Measurements from ENCODE around the gene ARAP2. TPM values are rescaled to one million over a fixed set of nuclear protein-coding genes. Genes with fewer than 3 reads are reported as not detected.

Gene ARAP2
- total and polyA plus RNA-seq, 9 donors: 0.76 to 77.3 (median 5.9) TPM

DNA sequence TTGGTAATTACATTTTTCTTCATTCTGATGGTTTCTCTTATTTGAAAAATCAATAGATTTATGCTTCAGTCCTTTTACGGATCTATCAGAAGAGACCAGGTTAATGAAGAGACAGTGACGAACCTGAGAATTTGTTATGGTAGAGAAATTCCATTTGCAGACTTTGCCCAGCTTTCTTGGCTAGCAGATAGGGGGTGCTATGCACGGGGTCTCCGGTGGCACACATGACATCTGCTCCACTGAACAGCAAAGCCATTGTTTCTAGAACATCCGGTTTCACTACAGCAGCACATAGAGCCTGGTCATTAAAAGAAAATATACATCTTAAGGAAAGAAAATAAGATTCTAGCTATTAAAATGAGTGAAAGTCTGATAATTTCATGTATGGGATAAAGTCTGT is 85.1 kb downstream of the ARAP2 start:
- no peaks in the 10 kb centered on the region for H3K4me1 ChIP-seq (ENCODE audit: insufficient read depth)
- H3K27ac ChIP-seq: no peak overlapping the region
- no peak overlapping the region for H3K4me3 ChIP-seq
- TF ChIP-seq EP300 (IDR thresholded peaks at IDR 0.05): no peak
- TF ChIP-seq, protein P1, sequence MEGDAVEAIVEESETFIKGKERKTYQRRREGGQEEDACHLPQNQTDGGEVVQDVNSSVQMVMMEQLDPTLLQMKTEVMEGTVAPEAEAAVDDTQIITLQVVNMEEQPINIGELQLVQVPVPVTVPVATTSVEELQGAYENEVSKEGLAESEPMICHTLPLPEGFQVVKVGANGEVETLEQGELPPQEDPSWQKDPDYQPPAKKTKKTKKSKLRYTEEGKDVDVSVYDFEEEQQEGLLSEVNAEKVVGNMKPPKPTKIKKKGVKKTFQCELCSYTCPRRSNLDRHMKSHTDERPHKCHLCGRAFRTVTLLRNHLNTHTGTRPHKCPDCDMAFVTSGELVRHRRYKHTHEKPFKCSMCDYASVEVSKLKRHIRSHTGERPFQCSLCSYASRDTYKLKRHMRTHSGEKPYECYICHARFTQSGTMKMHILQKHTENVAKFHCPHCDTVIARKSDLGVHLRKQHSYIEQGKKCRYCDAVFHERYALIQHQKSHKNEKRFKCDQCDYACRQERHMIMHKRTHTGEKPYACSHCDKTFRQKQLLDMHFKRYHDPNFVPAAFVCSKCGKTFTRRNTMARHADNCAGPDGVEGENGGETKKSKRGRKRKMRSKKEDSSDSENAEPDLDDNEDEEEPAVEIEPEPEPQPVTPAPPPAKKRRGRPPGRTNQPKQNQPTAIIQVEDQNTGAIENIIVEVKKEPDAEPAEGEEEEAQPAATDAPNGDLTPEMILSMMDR (IDR thresholded peaks at IDR 0.05): no peak
- no peak for TF ChIP-seq POLR2A (IDR thresholded peaks at IDR 0.05)
- no peaks in the 10 kb centered on the region for H3K27me3 ChIP-seq
- DNase-seq: no peak
- no peaks in the 10 kb centered on the region for H3K9me3 ChIP-seq
- intact Hi-C loops (cut with DNase I): no loop called here
- 81 to 86% (median 81%) methylated on average over 5 of the region's 5 CpGs for WGBS, 3 donors
- no peaks in the 10 kb centered on the region for H3K36me3 ChIP-seq

DNA sequence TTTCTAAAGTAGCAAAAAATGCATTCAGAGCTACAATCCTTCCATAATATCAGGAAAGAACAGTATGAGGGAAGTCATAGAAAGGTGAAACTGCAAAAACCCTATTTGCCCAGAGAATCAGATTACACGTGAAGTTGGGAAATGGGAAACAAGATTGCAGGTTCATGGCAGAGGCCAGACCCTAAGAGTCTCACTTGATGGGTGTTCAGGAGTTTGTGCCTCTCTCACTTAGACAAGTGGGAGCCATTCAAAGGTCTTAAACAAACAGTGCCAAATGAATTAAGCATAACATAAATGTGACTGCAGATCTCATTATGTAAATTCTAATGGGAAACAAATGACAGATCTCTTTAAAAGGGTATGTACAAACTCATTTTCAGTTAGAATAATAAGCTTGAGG is 91.6 kb downstream of the ARAP2 start:
- Histone ChIP-seq H3K9me3 (no peaks in the 10 kb centered on the region), H3K27ac (no peak overlapping the region), H3K4me1 (ENCODE audit: insufficient read depth) (no peaks in the 10 kb centered on the region), H3K27me3 (no peaks in the 10 kb centered on the region), H3K4me3 (no peak overlapping the region), H3K36me3 (no peaks in the 10 kb centered on the region)
- DNase-seq: no peak
- whole genome bisulfite sequencing, 3 donors: 51 to 69% (median 61%) methylated on average over 1 of the region's 1 CpG
- intact Hi-C loops (cut with DNase I): no loop called here
- TF ChIP-seq EP300 (IDR thresholded peaks at IDR 0.05) (no peak), POLR2A (IDR thresholded peaks at IDR 0.05) (no peak)
- TF ChIP-seq, protein P1 (IDR thresholded peaks at IDR 0.05): no peak

DNA sequence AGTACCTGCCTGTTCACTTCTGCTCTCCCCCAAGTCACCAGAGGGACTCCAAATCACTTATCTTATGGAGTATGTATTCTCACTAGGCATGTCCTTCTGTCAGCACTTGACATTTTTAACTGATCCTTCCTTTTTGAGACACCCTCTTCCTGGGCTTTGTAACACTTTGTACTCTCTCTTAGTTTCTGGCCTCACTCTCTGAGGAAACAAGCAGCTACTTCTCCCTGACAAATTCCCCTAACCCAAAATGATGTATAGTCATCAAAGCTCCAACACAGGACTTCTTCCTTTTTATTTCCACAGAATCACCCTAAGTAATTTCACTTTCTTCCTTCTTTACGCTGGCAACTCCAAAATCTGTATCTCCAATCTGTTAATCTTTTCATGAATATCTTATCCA is 101.8 kb downstream of the ARAP2 start:
- H3K4me1 ChIP-seq (ENCODE audit: insufficient read depth): no peaks in the 10 kb centered on the region

DNA sequence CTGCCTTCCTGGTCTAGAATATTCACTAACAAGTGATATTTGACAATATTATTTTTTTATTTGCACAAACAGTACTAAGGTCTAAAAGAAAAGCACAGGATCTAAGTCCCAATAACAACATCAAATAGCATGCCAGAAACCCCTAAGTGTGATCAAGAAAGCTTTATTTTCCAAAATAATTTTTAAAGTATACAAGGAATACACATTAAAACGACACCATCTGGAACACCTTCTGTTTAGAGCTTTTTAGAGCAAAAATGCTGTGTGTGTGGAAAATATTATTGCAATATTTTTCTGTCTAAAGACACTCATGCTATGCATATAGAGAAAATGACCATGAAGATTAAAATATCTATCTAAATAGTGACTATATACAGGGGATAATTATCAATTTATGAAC is 103.1 kb downstream of the ARAP2 start:
- no peak overlapping the region for H3K27ac ChIP-seq
- H3K4me3 ChIP-seq: no peak overlapping the region
- no peaks in the 10 kb centered on the region for H3K4me1 ChIP-seq (ENCODE audit: insufficient read depth)
- H3K27me3 ChIP-seq: peaks cover 3% of the 10 kb centered on the region
- intact Hi-C loops (cut with DNase I): no loop called here
- TF ChIP-seq, protein P1 (IDR thresholded peaks at IDR 0.05): no peak
- TF ChIP-seq POLR2A (IDR thresholded peaks at IDR 0.05): no peak
- TF ChIP-seq EP300 (IDR thresholded peaks at IDR 0.05): no peak
- DNase-seq: no peak
- 12 to 47% (median 19%) methylated on average over 1 of the region's 1 CpG for WGBS, 3 donors
- H3K9me3 ChIP-seq: no peaks in the 10 kb centered on the region
- H3K36me3 ChIP-seq: no peaks in the 10 kb centered on the region

More for the DNA sequence above, 101.8 kb downstream of the ARAP2 start:
- intact Hi-C loops (cut with DNase I): no loop called here
- H3K36me3 ChIP-seq: no peaks in the 10 kb centered on the region
- H3K4me3 ChIP-seq: no peak overlapping the region
- peaks cover 3% of the 10 kb centered on the region for H3K27me3 ChIP-seq
- no peak for TF ChIP-seq EP300 (IDR thresholded peaks at IDR 0.05)
- TF ChIP-seq, protein P1 (IDR thresholded peaks at IDR 0.05): no peak
- no peak for TF ChIP-seq POLR2A (IDR thresholded peaks at IDR 0.05)
- H3K27ac ChIP-seq: no peak overlapping the region
- no peak for DNase-seq
- WGBS, 3 donors: 87 to 96% (median 93%) methylated on average over 1 of the region's 1 CpG
- no peaks in the 10 kb centered on the region for H3K9me3 ChIP-seq

DNA sequence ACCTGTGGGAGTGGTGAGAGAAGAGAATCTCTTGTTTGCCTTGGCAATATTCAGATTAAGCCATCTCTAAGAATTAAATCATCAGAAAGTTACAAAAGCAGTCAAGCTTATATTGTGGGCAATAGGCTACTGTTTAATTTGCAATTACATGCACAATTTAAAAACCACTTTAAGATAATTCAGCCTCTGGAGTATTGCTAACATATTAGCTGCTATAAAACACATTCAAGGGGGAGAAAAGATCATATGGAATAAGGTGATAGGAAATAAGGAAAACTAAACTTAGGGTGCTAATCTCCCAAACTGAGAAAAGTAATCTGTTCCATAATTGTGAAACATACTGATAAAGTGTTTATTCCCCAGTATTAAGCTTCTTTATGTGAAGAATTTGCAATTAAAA is 103.9 kb downstream of the ARAP2 start:
- no peak overlapping the region for H3K4me3 ChIP-seq
- H3K27me3 ChIP-seq: peaks cover 3% of the 10 kb centered on the region
- no peaks in the 10 kb centered on the region for H3K4me1 ChIP-seq (ENCODE audit: insufficient read depth)
- H3K36me3 ChIP-seq: no peaks in the 10 kb centered on the region
- intact Hi-C loops (cut with DNase I): no loop called here
- no peak overlapping the region for H3K27ac ChIP-seq
- no peaks in the 10 kb centered on the region for H3K9me3 ChIP-seq
- TF ChIP-seq POLR2A (IDR thresholded peaks at IDR 0.05) (no peak), EP300 (IDR thresholded peaks at IDR 0.05) (no peak)
- TF ChIP-seq, protein P1 (IDR thresholded peaks at IDR 0.05): no peak
- DNase-seq: no peak
